GM12872 (cell line): ENCODE data around the gene ZNF709.

Experiments
- TF ChIP-seq, protein P1 (sequence below): IDR thresholded peaks from 3 replicates; pipeline ENCODE4 v1.5.1; 2011; ENCODE audit warnings: low read depth, mild to moderate bottlenecking, low read length, moderate library complexity; ENCODE audit not compliant: insufficient read depth

Gene ZNF709

DNA sequence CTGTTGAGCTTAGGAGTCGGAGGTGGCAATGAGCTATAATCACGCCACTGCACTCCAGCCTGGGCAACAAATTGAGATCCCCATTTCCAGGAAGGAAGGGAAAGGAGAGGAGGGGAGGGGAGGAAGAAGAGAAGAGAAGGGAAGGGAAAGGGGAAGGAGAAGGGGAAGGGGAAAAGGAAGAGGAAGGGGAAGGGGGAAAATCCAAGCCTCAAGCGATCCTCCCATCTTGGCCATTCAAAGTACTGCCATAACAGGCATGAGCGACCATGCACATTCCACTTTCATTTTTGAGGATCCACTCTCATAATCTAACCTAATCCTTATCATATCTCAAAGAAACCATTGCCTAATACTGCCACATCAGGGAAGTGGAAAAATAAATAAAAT, 58.7 kb downstream of the ZNF709 start:
- TF ChIP-seq, protein P1, sequence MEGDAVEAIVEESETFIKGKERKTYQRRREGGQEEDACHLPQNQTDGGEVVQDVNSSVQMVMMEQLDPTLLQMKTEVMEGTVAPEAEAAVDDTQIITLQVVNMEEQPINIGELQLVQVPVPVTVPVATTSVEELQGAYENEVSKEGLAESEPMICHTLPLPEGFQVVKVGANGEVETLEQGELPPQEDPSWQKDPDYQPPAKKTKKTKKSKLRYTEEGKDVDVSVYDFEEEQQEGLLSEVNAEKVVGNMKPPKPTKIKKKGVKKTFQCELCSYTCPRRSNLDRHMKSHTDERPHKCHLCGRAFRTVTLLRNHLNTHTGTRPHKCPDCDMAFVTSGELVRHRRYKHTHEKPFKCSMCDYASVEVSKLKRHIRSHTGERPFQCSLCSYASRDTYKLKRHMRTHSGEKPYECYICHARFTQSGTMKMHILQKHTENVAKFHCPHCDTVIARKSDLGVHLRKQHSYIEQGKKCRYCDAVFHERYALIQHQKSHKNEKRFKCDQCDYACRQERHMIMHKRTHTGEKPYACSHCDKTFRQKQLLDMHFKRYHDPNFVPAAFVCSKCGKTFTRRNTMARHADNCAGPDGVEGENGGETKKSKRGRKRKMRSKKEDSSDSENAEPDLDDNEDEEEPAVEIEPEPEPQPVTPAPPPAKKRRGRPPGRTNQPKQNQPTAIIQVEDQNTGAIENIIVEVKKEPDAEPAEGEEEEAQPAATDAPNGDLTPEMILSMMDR: no peak

DNA sequence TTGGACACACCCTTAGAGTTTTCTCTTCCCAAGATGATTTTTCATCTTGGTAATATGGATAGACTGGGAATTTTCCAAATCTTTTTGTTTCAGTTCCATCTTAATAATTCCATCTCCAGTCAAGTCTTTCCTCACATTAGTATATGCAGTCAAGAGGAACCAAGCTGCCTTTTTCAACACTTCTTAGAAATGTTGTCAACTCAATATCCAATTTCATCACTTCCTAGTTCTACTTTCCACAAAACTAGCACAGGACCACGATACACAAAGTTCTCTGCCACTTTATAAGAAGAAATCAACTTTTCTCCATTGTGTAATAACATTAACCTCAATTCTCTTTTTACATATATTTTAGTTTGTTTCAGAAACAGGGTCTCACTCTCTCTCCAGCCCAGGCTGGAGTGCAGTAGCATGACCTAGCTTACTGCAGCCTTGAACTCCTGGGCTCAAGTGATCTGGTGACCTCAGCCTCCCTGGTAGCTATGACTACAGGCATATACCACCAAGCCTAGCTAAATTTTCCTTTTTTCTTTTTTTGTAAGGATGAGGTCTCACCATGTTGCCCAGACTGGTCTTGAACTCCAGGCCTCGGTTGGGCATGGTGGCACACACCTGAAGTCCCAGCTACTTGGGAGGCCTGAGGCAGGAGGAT, 59.3 kb downstream of the ZNF709 start:
- TF ChIP-seq, protein P1: no peak

DNA sequence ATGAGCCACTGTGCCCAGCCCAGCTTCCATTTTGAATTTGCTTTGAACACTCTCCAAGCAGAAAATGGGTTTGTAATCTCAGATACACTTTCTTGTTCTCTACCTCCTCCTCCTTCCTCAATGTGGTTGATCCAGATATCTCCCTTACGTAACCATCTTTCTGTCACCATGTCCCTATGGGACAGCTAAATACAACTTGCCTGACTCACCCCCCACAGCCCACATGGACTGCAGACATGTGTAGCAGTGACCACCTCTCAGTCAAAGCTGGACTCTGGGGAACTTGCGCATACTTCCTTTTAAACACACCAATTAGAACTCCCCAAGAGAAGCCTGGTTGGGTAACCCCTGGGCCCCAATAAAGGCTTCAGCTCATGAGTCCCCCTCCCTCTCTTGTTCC, 72.7 kb downstream of the ZNF709 start:
- TF ChIP-seq, protein P1: no peak
